OCI-M1 (cell line): ENCODE results near the gene PDLIM1.
A peak's percentile ranks its signal among the peaks of the same experiment; 100 is the strongest.
"Not testable (repeated sequence)": the region's sequence is repeated elsewhere in the genome, so short reads cannot be mapped to it uniquely, and the experiment has no call there.

Experiments used
- DNase-seq: peaks from one replicate; lab custom pipeline; 2025; lab: John Stamatoyannopoulos, UW

Gene PDLIM1

GRCh38 chr10:95208702-95209391 lies 82.0 kb downstream of the PDLIM1 start:
- peak; percentile 56 for DNase-seq

- not testable (repeated sequence) for DNase-seq
Measured at GRCh38 chr10:95202865-95203264, 87.9 kb downstream of the PDLIM1 start.

- DNase-seq: peak; percentile 29
Measured at GRCh38 chr10:95201736-95202135, 89.1 kb downstream of the PDLIM1 start.

- DNase-seq: no peak
Measured at GRCh38 chr10:95196046-95196445, 94.8 kb downstream of the PDLIM1 start.

- no peak for DNase-seq
Measured at GRCh38 chr10:95193944-95194343, 96.9 kb downstream of the PDLIM1 start, which contains the start of gene ACSM6. TSS of gene ACSM6 (plus strand) at chr10:95194238. CDS start at chr10:95194486, 248 bp downstream.

- DNase-seq: no peak
Measured at GRCh38 chr10:95188593-95188992, 102.2 kb downstream of the PDLIM1 start.

GRCh38 chr10:95187617-95188016 lies 103.2 kb downstream of the PDLIM1 start:
- DNase-seq: no peak
